ENCODE results near the gene PANK4.

Gene PANK4

DNA sequence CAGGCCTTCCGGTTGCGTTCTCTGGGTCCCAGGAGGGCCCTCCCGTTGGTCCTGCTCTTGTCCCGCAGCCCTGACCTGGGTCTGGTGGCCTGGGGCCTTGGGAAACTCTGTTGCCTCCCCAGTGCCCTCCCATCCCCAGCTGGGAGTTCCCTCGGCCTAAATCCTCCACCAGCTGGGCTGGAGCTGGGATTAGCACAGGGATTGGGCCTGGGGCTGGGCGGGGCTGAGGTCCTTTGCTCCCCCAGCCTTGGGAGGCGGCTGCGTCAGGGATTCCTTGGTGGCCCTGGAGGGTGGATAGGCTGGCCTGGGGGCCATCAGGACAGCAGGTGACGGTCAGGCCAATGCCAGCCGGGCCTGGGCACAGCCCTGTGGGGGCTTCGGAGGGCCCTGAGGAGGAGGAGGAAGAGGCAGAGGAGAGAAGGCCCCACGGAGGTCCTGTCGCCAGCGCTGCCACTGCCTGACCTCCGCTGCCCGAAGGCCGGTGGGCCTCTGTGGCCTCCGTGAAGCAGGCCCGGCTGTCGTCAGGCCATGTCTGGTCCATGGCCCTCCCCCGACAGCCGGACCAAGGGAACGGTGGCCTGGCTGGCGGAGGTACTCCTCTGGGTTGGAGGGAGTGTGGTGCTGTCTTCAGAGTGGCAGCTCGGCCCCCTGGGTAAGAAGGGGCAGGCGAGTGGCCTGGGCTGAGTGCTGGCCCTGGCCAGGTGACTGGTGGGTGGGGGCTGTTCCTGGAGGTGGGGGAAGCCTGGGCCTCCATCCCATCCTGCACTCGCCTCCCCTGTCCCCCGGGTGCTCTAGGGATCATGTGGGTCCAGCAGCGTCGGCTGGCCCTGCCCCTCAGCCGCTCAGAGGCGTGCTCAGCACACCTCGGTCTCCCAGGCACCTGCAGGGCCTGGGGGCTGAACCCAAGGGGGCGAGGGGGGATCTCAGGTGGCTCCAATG, 50.1 kb downstream of the PANK4 start, which contains the start of gene PLCH2:
PLCH2 (plus strand) TSS at position 229 of the 939 bp plus-strand sequence; CDS start at position 529, 300 bp downstream.
- no peaks in the 10 kb centered on the region for H3K4me1 ChIP-seq (ENCODE audit: control insufficient read depth, insufficient read depth, low read length)
- peaks cover 3% of the 10 kb centered on the region for H3K27me3 ChIP-seq (ENCODE audit: control insufficient read depth, insufficient read depth, low read length)
- H3K27ac ChIP-seq (ENCODE audit: low read depth, low read length) = no peak within 1 kb of the TSS
- H3K36me3 ChIP-seq (ENCODE audit: control insufficient read depth, insufficient read depth, low read length) = no peaks in the 10 kb centered on the region
- no peak within 1 kb of the TSS for H3K9ac ChIP-seq (ENCODE audit: low read length)
- H3K4me3 ChIP-seq (ENCODE audit: low read length) = no peak within 1 kb of the TSS

DNA sequence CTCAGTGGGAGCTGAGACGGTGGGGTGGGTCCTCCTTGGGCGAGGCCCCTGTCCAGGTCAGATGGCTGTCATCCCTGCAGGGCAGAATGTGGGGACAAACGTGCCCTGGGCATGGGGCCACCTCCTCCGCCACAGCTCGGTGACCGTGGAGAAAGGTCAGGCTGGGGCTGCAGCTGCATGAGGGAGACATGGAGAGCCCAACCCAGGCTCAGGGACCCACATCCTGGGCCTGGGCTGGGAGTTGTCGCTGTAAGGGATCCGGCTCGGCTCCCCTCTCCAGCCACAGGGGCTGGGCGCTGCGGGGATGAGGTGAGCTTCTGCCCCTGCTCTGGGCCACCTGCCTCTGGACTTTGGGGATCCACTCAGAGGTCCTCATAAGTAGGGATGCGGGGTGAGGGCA, 50.8 kb downstream of the PANK4 start:
- Histone ChIP-seq H3K9ac (ENCODE audit: low read length) (no peak overlapping the region), H3K36me3 (ENCODE audit: control insufficient read depth, insufficient read depth, low read length) (no peaks in the 10 kb centered on the region), H3K4me1 (ENCODE audit: control insufficient read depth, insufficient read depth, low read length) (no peaks in the 10 kb centered on the region), H3K27me3 (ENCODE audit: control insufficient read depth, insufficient read depth, low read length) (peaks cover 5% of the 10 kb centered on the region), H3K27ac (ENCODE audit: low read depth, low read length) (no peak overlapping the region), H3K4me3 (ENCODE audit: low read length) (no peak overlapping the region)

DNA sequence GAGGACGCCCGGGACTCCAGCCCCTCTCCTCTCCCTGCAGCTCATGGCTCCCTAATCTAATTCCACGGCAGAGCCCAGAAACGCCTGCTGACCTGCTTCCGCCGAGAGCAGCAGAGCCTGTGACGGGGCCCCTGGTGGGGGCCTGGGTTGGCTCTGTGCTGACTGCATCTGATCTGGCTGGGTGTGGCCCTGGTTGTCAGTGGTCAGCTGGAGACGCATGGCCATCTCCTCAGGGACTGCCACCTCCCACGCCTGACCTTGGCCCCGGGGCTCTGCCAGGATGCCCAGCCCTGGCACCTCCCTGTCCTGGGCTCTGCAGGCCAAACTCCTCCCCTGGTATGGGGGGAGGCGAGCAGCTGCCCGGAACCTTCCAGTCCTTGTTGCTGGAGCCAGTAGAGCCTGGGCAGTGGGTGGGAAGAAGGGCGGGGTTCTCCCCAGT, 51.4 kb downstream of the PANK4 start:
- no peaks in the 10 kb centered on the region for H3K36me3 ChIP-seq (ENCODE audit: control insufficient read depth, insufficient read depth, low read length)
- H3K4me3 ChIP-seq (ENCODE audit: low read length) = no peak overlapping the region
- no peak overlapping the region for H3K27ac ChIP-seq (ENCODE audit: low read depth, low read length)
- H3K4me1 ChIP-seq (ENCODE audit: control insufficient read depth, insufficient read depth, low read length) = no peaks in the 10 kb centered on the region
- H3K9ac ChIP-seq (ENCODE audit: low read length) = no peak overlapping the region
- peaks cover 5% of the 10 kb centered on the region for H3K27me3 ChIP-seq (ENCODE audit: control insufficient read depth, insufficient read depth, low read length)

DNA sequence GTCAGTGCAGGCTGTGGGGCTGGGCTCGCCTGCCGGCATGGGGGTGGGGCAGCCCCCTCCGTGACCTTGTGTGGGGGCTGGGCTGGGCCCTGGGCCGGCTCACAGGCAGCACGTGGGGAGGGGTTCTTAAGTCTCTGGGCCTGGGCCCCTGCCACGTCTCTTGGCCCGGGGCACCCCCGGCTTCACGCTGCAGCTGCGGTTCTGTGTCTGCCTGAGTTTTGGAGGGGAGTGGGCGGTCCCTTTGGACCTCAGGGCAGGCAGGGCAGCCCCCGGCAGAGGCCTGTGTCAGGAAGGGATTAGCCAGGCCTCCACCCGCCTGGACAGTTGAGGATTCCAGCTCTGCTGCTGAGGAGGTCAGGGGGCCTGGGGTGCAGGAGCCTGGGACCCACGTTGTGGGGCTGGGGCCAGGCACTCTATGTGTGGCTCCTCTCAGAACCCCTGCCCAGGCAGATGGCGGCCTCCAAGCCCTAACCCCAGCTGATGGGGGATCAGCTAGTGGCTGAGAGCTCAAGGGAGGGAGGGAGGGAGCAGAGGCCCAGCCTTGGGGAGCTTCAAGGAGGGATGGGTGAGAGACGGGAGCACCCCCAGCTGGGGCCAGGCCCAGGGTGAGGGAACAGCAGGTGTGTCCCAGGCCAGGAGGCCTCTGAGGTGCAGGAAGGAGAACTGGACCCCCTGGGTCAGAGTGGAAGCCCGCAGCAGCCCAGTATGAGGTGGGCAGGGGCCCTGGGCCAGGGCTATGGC, 52.1 kb downstream of the PANK4 start:
- Histone ChIP-seq H3K4me1 (ENCODE audit: control insufficient read depth, insufficient read depth, low read length) (no peaks in the 10 kb centered on the region), H3K36me3 (ENCODE audit: control insufficient read depth, insufficient read depth, low read length) (no peaks in the 10 kb centered on the region), H3K9ac (ENCODE audit: low read length) (no peak overlapping the region), H3K4me3 (ENCODE audit: low read length) (no peak overlapping the region), H3K27me3 (ENCODE audit: control insufficient read depth, insufficient read depth, low read length) (peaks cover 5% of the 10 kb centered on the region), H3K27ac (ENCODE audit: low read depth, low read length) (no peak overlapping the region)

DNA sequence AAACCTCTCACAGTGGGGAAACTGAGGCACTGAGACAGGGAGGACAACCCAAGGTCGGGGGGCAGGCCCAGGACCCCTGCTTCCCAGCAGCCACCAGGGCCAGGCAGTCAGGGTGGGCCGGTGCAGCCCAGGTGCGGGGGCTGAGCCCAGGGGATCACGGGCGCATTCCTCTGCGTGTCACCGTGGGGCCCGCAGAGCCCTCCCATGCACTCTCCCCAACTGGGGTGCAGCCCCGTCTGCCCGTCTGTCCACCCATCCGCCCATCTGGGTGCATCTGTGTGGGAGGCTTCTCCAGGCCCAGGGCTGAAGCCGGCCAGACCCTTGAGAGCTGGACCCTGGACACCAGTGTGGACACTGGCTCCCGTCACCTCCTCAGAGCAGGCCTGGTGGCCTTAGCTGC, 53.2 kb downstream of the PANK4 start:
- Histone ChIP-seq H3K36me3 (ENCODE audit: control insufficient read depth, insufficient read depth, low read length) (no peaks in the 10 kb centered on the region), H3K9ac (ENCODE audit: low read length) (no peak overlapping the region), H3K27me3 (ENCODE audit: control insufficient read depth, insufficient read depth, low read length) (peaks cover 12% of the 10 kb centered on the region), H3K4me3 (ENCODE audit: low read length) (no peak overlapping the region), H3K4me1 (ENCODE audit: control insufficient read depth, insufficient read depth, low read length) (no peaks in the 10 kb centered on the region), H3K27ac (ENCODE audit: low read depth, low read length) (no peak overlapping the region)

DNA sequence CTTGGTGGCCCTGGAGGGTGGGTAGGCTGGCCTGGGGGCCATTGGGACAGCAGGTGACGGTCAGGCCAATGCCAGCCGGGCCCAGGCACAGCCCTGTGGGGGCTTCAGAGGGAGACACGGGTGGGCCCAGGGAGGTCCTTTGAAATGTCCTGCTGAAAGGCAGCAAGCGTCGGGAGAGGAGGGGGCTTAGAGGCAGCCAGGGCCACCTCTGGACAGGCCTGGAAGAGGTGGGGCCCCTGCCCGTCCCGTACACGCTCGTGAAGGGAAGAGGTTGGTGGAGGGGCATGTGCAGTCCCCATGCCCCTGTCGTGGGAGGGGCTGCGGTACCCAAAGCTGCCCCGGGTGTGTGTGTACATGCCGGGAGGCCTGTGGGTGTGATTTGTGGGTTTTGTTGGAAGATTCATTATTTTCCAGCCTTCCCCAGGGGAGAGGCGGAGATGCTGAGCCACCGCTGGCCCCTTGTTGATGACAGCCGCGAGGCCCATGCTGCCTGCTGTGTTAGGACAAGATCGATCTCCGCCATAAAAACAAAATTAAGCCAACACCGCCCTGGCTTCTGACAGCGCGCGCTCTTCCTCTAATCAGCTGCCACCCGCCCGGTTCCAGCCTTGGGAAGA, 53.7 kb downstream of the PANK4 start:
- no peak overlapping the region for H3K4me3 ChIP-seq (ENCODE audit: low read length)

DNA sequence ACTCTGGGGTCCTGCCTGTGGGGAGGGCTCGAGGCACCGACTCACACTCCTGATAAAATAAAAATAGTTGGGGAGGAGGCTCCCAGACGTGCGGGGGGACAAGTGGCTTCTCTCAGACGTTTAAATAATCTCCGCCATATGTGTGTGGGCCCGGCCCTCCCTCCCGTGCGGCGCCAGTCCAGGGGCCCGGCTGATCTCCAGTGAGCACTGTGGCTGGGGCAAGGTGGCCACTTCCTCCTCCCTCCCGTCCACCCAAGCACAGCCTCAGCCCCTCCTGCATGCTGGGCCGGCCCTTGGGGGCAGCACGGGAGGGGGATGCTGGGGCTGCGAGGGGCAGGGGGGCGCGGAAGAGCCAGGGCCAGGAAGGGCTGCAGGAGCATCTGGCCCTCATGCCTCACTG, 54.3 kb downstream of the PANK4 start:
- Histone ChIP-seq H3K27me3 (ENCODE audit: control insufficient read depth, insufficient read depth, low read length) (peaks cover 12% of the 10 kb centered on the region), H3K4me3 (ENCODE audit: low read length) (no peak overlapping the region), H3K4me1 (ENCODE audit: control insufficient read depth, insufficient read depth, low read length) (no peaks in the 10 kb centered on the region), H3K36me3 (ENCODE audit: control insufficient read depth, insufficient read depth, low read length) (no peaks in the 10 kb centered on the region), H3K27ac (ENCODE audit: low read depth, low read length) (no peak overlapping the region), H3K9ac (ENCODE audit: low read length) (no peak overlapping the region)

More for the DNA sequence above, 53.7 kb downstream of the PANK4 start:
- Histone ChIP-seq H3K36me3 (ENCODE audit: control insufficient read depth, insufficient read depth, low read length) (no peaks in the 10 kb centered on the region), H3K27ac (ENCODE audit: low read depth, low read length) (no peak overlapping the region), H3K9ac (ENCODE audit: low read length) (no peak overlapping the region), H3K4me1 (ENCODE audit: control insufficient read depth, insufficient read depth, low read length) (no peaks in the 10 kb centered on the region), H3K27me3 (ENCODE audit: control insufficient read depth, insufficient read depth, low read length) (peaks cover 12% of the 10 kb centered on the region)

DNA sequence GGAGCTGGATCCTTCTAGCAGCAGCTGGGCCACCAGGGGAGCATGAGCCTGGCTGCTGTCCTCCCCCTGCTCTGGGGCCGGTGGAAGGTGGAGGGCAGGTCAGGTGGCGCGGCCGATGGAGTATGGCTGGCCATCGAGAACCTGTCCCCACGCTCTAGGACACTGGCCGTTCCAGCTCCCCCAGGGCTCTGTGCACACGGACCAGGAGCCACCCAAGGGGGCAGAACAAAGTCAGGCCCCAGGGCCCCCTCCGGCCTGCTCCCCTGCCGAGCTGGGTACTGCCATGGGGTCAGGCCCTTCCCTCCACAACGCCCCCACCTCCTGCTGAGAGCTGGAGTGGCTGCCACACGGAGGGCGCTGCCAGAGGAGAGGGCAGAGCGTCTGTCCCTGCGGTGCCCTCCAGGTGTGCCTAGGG, 54.8 kb downstream of the PANK4 start:
- no peak overlapping the region for H3K4me3 ChIP-seq (ENCODE audit: low read length)
- H3K36me3 ChIP-seq (ENCODE audit: control insufficient read depth, insufficient read depth, low read length) = no peaks in the 10 kb centered on the region
- H3K9ac ChIP-seq (ENCODE audit: low read length) = no peak overlapping the region
- H3K27me3 ChIP-seq (ENCODE audit: control insufficient read depth, insufficient read depth, low read length) = peaks cover 12% of the 10 kb centered on the region
- no peaks in the 10 kb centered on the region for H3K4me1 ChIP-seq (ENCODE audit: control insufficient read depth, insufficient read depth, low read length)
- no peak overlapping the region for H3K27ac ChIP-seq (ENCODE audit: low read depth, low read length)

DNA sequence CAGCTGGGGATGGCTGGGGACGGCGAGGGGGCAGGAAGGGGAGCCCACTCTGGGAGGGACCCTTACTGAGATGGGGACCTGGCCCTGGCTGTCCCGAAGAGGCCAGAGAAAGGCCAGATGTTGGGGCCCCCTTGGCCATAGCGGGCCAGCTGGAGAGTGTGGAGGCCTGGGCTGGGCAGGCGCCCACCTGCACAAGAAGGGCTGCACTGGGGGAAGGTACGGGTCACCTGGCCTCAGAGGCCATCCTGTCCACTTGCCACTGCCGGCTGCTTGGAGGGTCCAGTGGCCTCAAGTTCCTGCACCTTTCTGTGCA, 55.3 kb downstream of the PANK4 start:
- Histone ChIP-seq H3K27me3 (ENCODE audit: control insufficient read depth, insufficient read depth, low read length) (peaks cover 12% of the 10 kb centered on the region), H3K4me1 (ENCODE audit: control insufficient read depth, insufficient read depth, low read length) (no peaks in the 10 kb centered on the region)

DNA sequence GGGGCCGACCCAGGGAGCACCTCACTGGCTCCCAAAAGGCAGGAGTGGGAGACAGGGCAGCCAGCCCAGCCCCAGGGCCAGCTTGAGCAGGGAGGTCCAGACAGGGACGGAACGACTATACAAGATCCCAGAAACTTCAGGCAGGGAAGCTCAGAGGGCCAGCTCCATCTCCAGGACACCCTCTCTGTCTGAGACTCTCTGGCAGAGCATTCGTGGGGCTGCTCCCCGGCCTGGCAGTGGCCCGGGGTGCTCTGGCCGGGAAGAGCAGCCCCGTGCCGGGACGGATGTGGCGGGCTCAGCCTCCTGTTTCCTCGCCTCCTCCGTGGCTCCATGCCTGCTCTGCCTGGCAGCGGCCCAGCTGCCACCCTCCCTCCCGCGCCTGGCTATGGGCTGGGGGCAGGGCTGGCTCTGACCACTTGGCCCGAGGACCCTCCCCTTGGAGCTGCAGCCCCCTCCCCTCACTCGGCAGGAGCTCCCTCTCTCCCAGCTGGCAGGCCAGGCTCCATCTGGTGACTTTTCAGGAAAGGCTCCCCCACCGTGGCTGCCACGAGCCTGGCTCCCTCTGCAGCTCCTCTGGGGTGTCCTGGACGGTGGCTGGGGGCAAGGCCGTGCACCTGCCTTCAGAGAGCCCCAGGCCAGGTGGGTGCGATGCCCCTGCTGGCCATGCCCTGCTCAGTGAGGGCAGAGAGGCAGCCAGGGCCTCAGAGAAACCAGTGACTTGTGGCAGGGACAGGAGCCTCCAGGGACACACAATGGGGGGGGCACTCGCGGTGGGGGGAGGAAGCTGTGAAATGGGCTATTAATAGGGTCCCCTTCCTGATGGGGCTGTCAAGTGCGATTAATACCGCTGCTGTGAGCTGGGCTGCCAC, 55.9 kb downstream of the PANK4 start:
- no peaks in the 10 kb centered on the region for H3K4me1 ChIP-seq (ENCODE audit: control insufficient read depth, insufficient read depth, low read length)
- no peaks in the 10 kb centered on the region for H3K36me3 ChIP-seq (ENCODE audit: control insufficient read depth, insufficient read depth, low read length)
- H3K4me3 ChIP-seq (ENCODE audit: low read length) = no peak overlapping the region
- peaks cover 12% of the 10 kb centered on the region for H3K27me3 ChIP-seq (ENCODE audit: control insufficient read depth, insufficient read depth, low read length)
- no peak overlapping the region for H3K9ac ChIP-seq (ENCODE audit: low read length)
- no peak overlapping the region for H3K27ac ChIP-seq (ENCODE audit: low read depth, low read length)

More for the DNA sequence above, 55.3 kb downstream of the PANK4 start:
- Histone ChIP-seq H3K36me3 (ENCODE audit: control insufficient read depth, insufficient read depth, low read length) (no peaks in the 10 kb centered on the region), H3K9ac (ENCODE audit: low read length) (no peak overlapping the region), H3K4me3 (ENCODE audit: low read length) (no peak overlapping the region), H3K27ac (ENCODE audit: low read depth, low read length) (no peak overlapping the region)

DNA sequence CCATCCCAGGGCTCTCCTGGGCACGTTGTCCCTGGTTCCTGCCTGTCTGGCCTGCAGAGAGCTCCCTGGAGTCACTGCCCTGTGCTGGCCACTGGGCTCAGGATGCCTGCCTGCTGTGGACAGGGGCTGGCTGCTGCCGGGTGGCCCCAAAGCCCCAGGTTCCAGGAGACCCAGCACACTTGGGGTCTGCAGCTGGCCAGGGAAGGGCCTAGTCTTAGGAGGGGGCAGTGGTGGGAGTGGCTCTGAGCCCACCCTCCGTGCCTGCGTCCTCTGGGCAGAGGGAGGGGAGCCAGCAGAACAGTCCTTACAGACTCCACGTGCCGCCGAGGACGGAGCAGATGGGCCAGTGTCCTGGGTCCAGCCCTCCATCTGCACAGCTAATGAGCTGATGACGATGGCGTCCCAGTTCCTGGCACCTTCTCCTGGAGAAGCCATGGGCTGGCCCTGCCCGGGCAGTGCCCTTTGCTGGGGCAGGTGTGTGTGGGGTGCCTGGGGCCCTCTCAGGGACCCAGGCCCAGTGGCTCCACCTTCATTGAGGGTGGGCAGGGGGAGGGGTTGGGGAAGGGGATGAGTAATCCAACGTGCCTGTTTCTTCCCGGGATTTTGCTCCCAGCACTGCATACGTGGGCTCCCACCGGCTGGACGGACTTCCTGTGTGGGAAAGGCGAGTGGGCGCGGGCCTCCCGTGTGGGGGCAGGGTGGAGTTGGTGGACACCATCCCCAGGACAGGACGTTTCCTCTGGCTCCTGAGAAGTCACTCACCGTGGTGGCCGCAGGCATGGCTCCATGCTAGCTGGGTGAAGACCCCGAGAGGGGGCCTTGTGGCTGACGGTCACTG, 57.1 kb downstream of the PANK4 start:
- H3K27ac ChIP-seq (ENCODE audit: low read depth, low read length) = no peak overlapping the region

More for the DNA sequence above, 57.1 kb downstream of the PANK4 start:
- Histone ChIP-seq H3K9ac (ENCODE audit: low read length) (no peak overlapping the region), H3K4me3 (ENCODE audit: low read length) (no peak overlapping the region), H3K4me1 (ENCODE audit: control insufficient read depth, insufficient read depth, low read length) (no peaks in the 10 kb centered on the region), H3K27me3 (ENCODE audit: control insufficient read depth, insufficient read depth, low read length) (peaks cover 12% of the 10 kb centered on the region), H3K36me3 (ENCODE audit: control insufficient read depth, insufficient read depth, low read length) (no peaks in the 10 kb centered on the region)

Measured in rectal smooth muscle tissue (tissue), 1 donor.